ENCODE data around the gene CCNK.

CCNK gene

GRCh38 chr14:99521176-99522024, 40.2 kb downstream of the CCNK start:
- no peak for DNase-seq

- DNase-seq = no peak
These were observed 40.8 kb downstream of the CCNK start for GRCh38 chr14:99522025-99522401.

GRCh38 chr14:99522457-99522891, 41.3 kb downstream of the CCNK start:
- DNase-seq = no peak

- DNase-seq = no peak
These were observed 41.9 kb downstream of the CCNK start for GRCh38 chr14:99522934-99523703.

- DNase-seq = no peak
These were observed 42.5 kb downstream of the CCNK start for GRCh38 chr14:99523704-99524055.

GRCh38 chr14:99524091-99524661, 43.0 kb downstream of the CCNK start:
- DNase-seq = no peak

- no peak for DNase-seq
These were observed 43.8 kb downstream of the CCNK start for GRCh38 chr14:99524804-99525698.

- no peak for DNase-seq
These were observed 44.5 kb downstream of the CCNK start for GRCh38 chr14:99525699-99526080.

- DNase-seq = no peak
These were observed 45.8 kb downstream of the CCNK start for GRCh38 chr14:99527026-99527425.

GRCh38 chr14:99527427-99528076, 46.3 kb downstream of the CCNK start:
- no peak for DNase-seq

- DNase-seq = no peak
These were observed 48.7 kb downstream of the CCNK start for GRCh38 chr14:99529899-99530298.

GRCh38 chr14:99530407-99531155, 49.4 kb downstream of the CCNK start:
- no peak for DNase-seq

- DNase-seq = no peak
These were observed 50.3 kb downstream of the CCNK start for GRCh38 chr14:99531251-99532096.

- DNase-seq = no peak
These were observed 51.1 kb downstream of the CCNK start for GRCh38 chr14:99532310-99532709.

GRCh38 chr14:99534333-99534732, 53.1 kb downstream of the CCNK start:
- DNase-seq = no peak

GRCh38 chr14:99534863-99535262, 53.7 kb downstream of the CCNK start:
- DNase-seq = no peak

- DNase-seq = no peak
These were observed 54.2 kb downstream of the CCNK start for GRCh38 chr14:99535448-99535847.

- no peak for DNase-seq
These were observed 54.9 kb downstream of the CCNK start for GRCh38 chr14:99535908-99536778.

- DNase-seq = no peak
These were observed 56.2 kb downstream of the CCNK start for GRCh38 chr14:99537399-99537798.

- DNase-seq = no peak
These were observed 57.1 kb downstream of the CCNK start for GRCh38 chr14:99538275-99538674.

All from activated T-cell treated with anti-CD3 and anti-CD28 coated beads, Interleukin-2, amount 50 U/mL, for 48 hours (primary cell).